GM23338 (cell line): ENCODE measurements around the gene TRABD2A. TPM values are rescaled to one million over a fixed set of nuclear protein-coding genes. Genes with fewer than 3 reads are reported as not detected.

Source experiments
- ATAC-seq: fragments of 200-7000 bp; cut with Tn5 transposase; 3 replicates; pipeline ENCODE4 v1.9.1; 2020
- DNase-seq: peaks from one replicate; pipeline ENCODE4 v3.0.0-alpha.2; 2015; ENCODE audit warnings: low spot score
- H2AFZ ChIP-seq: fragments of 200-600 bp; sonication (generic); 2 replicates; pipeline ENCODE4 v1.8.0; 2016; ENCODE audit warnings: antibody characterized with exemption, mild to moderate bottlenecking, moderate library complexity
- H3F3A ChIP-seq: fragments of 200-600 bp; sonication (generic); replicated peaks from 2 replicates; pipeline ENCODE4 v1.8.0; 2017; ENCODE audit warnings: antibody characterized with exemption, mixed run types, low read depth
- H3K27ac ChIP-seq: fragments of 200-600 bp; sonication (generic); 2 replicates; pipeline ENCODE4 v1.6.1; 2016; ENCODE audit warnings: low read depth
- H3K27me3 ChIP-seq: fragments of 200-600 bp; sonication (generic); 2 replicates; pipeline ENCODE4 v1.8.0; 2016; ENCODE audit warnings: mild to moderate bottlenecking, mixed run types, moderate library complexity; ENCODE audit not compliant: insufficient read depth
- H3K36me3 ChIP-seq: fragments of 200-600 bp; sonication (generic); 2 replicates; pipeline ENCODE4 v1.8.0; 2016; ENCODE audit warnings: mild to moderate bottlenecking; ENCODE audit not compliant: insufficient read depth
- H3K4me1 ChIP-seq: fragments of 200-600 bp; sonication (generic); 2 replicates; pipeline ENCODE4 v1.8.0; 2016; ENCODE audit warnings: mild to moderate bottlenecking, moderate library complexity; ENCODE audit not compliant: insufficient read depth
- H3K4me2 ChIP-seq: fragments of 200-600 bp; sonication (generic); 2 replicates; pipeline ENCODE4 v1.7.1; 2017; ENCODE audit warnings: mixed run types
- H3K4me3 ChIP-seq: fragments of 200-600 bp; sonication (generic); 2 replicates; pipeline ENCODE4 v1.6.1; 2016; ENCODE audit warnings: mixed run types
- H3K79me2 ChIP-seq: fragments of 200-600 bp; sonication (generic); replicated peaks from 2 replicates; pipeline ENCODE4 v1.8.0; 2017; ENCODE audit warnings: mild to moderate bottlenecking; ENCODE audit not compliant: insufficient read depth
- H3K9me2 ChIP-seq: fragments of 200-600 bp; sonication (generic); 2 replicates; pipeline ENCODE4 v1.8.0; 2017; ENCODE audit not compliant: insufficient read depth
- H4K20me1 ChIP-seq: fragments of 200-600 bp; sonication (generic); replicated peaks from 2 replicates; pipeline ENCODE4 v1.8.0; 2017; ENCODE audit warnings: mild to moderate bottlenecking; ENCODE audit not compliant: insufficient read depth
- H3K27ac Mint-ChIP-seq: 2 replicates; pipeline ENCODE4 v1.8.0; 2020; ENCODE audit warnings: inconsistent platforms, mild to moderate bottlenecking, moderate library complexity, mixed read lengths
- H3K27me3 Mint-ChIP-seq: 3 replicates; pipeline ENCODE4 v1.8.0; 2022; ENCODE audit warnings: low read depth, mild to moderate bottlenecking, moderate library complexity, mixed read lengths, inconsistent platforms; ENCODE audit not compliant: insufficient read depth, poor library complexity
- H3K36me3 Mint-ChIP-seq: 3 replicates; pipeline ENCODE4 v1.8.0; 2021; ENCODE audit warnings: low read depth, mild to moderate bottlenecking, inconsistent platforms, moderate library complexity, mixed read lengths
- H3K4me1 Mint-ChIP-seq: 3 replicates; pipeline ENCODE4 v1.8.0; 2020; ENCODE audit warnings: mild to moderate bottlenecking, inconsistent platforms, mixed read lengths
- H3K4me3 Mint-ChIP-seq: 3 replicates; pipeline ENCODE4 v1.8.0; 2021; ENCODE audit warnings: moderate library complexity, mild to moderate bottlenecking, inconsistent platforms, mixed read lengths
- H3K9me3 Mint-ChIP-seq: 3 replicates; pipeline ENCODE4 v1.8.0; 2020; ENCODE audit warnings: moderate library complexity, mild to moderate bottlenecking, inconsistent platforms, mixed read lengths
- CREB1 ChIP-seq: fragments of 250-450 bp; sonication (Bioruptor Pico); IDR thresholded peaks from 2 replicates; pipeline ENCODE4 v1.5.0; 2020; ENCODE audit warnings: low read depth, mild to moderate bottlenecking, moderate library complexity
- CTCF ChIP-seq, 2 experiments: fragments of 200-600 bp in 1 of 2; sonication (generic) in 1 of 2; conservative IDR thresholded peaks; 2 replicates each; pipeline versions ENCODE4 v1.5.1 to v1.6.1; 2016 to 2017; ENCODE audit warnings: antibody characterized with exemption in 2 of 2, low read depth in 2 of 2, mild to moderate bottlenecking in 2 of 2, moderate library complexity in 1 of 2
- EZH2 ChIP-seq: fragments of 200-600 bp; sonication (generic); IDR thresholded peaks from one replicate; pipeline ENCODE4 v1.8.0; 2017; ENCODE audit warnings: antibody characterized with exemption, mild to moderate bottlenecking, low read depth; ENCODE audit not compliant: unreplicated experiment
- EZH2phosphoT487 ChIP-seq: fragments of 200-600 bp; sonication (generic); IDR thresholded peaks from one replicate; pipeline ENCODE4 v1.8.1; 2018; ENCODE audit warnings: antibody characterized with exemption; ENCODE audit not compliant: unreplicated experiment
- NANOG ChIP-seq: IDR thresholded peaks from 2 replicates; pipeline ENCODE4 v1.6.1; 2016; ENCODE audit warnings: antibody characterized with exemption, borderline replicate concordance
- REST ChIP-seq: IDR thresholded peaks from one replicate; pipeline ENCODE4 v1.6.1; 2018; ENCODE audit warnings: antibody characterized with exemption; ENCODE audit not compliant: unreplicated experiment
- STAT1 ChIP-seq: IDR thresholded peaks from one replicate; pipeline ENCODE4 v1.6.1; 2016; ENCODE audit warnings: antibody characterized with exemption; ENCODE audit not compliant: unreplicated experiment
- ZNF114 ChIP-seq: fragments of 250-450 bp; sonication (Bioruptor Pico); IDR thresholded peaks from 2 replicates; pipeline ENCODE4 v1.5.0; 2020; ENCODE audit warnings: mild to moderate bottlenecking, moderate library complexity
- ZNF462 ChIP-seq: fragments of 250-450 bp; sonication (Bioruptor Pico); IDR thresholded peaks from 2 replicates; pipeline ENCODE4 v1.5.0; 2020; ENCODE audit warnings: mild to moderate bottlenecking, moderate library complexity
- polyA plus RNA-seq: library from polyadenylated mRNA; unstranded; fragments of >200 nt; fragmentation: Nextera tagmentation; extraction: Ambion mirVana; gene quantifications from 2 replicates; pipeline ENCODE4 v1.2.1, GENCODE V29; 2016
- total RNA-seq: library from RNA; depleted of rRNA; stranded (reverse); fragments of >200 nt; shearing (Covaris generic); gene quantifications from 2 replicates; pipeline ENCODE4 v1.2.3, GENCODE V29; 2014
- TF ChIP-seq, protein P1 (sequence below): IDR thresholded peaks from 2 replicates; pipeline ENCODE4 v1.6.1; 2016; ENCODE audit warnings: antibody characterized with exemption

TRABD2A gene
- total and polyA plus RNA-seq, 2 experiments from 2014 or later: 5.5 to 12.1 TPM

DNA sequence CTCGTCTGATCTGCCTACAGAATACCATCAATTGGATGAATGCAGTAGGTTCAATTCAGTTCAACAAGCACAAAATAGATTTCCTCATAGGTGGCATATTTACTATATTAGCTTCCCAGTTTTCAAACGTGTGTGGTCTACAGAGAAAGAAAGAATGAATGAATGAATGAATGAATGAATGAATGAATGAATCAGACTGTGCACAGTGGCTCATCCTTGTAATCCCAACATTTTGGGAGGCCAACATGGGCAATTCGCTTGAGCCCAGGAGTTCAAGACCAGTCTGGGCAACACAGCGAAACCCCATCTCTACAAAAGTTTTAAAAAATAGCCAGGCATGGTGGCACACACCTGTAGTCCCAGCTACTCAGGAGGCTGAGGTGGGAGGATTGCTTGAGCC, 94.9 kb downstream of the TRABD2A start:
- Mint-ChIP-seq H3K4me3 (no peak overlapping the region), H3K27me3 (no peaks in the 10 kb centered on the region), H3K36me3 (no peaks in the 10 kb centered on the region), H3K27ac (no peak overlapping the region), H3K9me3 (no peaks in the 10 kb centered on the region), H3K4me1 (peaks cover 16% of the 10 kb centered on the region)
- peaks cover 6% of the 10 kb centered on the region; the same call in 1 of the 2 replicates for H3K9me2 ChIP-seq
- H3K79me2 ChIP-seq: no peaks in the 10 kb centered on the region
- no peak overlapping the region for H3K4me2 ChIP-seq
- H3K4me3 ChIP-seq: no peak overlapping the region
- H3F3A ChIP-seq: no peaks in the 10 kb centered on the region
- no peak overlapping the region for H3K27ac ChIP-seq
- H4K20me1 ChIP-seq: no peaks in the 10 kb centered on the region
- H3K36me3 ChIP-seq: no peaks in the 10 kb centered on the region
- no peaks in the 10 kb centered on the region for H3K27me3 ChIP-seq
- TF ChIP-seq CREB1 (CRISPR knock-in tag) (no peak), ZNF462 (CRISPR knock-in tag) (no peak), REST (no peak), EZH2 (no peak), STAT1 (no peak), ZNF114 (CRISPR knock-in tag) (no peak), CTCF (conservative IDR thresholded peaks at IDR 0.05; ENCODE audit: low read depth in 2 of 2) (no peak), EZH2phosphoT487 (no peak), NANOG (no peak)
- TF ChIP-seq, protein P1, sequence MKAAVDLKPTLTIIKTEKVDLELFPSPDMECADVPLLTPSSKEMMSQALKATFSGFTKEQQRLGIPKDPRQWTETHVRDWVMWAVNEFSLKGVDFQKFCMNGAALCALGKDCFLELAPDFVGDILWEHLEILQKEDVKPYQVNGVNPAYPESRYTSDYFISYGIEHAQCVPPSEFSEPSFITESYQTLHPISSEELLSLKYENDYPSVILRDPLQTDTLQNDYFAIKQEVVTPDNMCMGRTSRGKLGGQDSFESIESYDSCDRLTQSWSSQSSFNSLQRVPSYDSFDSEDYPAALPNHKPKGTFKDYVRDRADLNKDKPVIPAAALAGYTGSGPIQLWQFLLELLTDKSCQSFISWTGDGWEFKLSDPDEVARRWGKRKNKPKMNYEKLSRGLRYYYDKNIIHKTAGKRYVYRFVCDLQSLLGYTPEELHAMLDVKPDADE: no peak
- ATAC-seq: no peak
- peaks cover 10% of the 10 kb centered on the region; the same call in 1 of the 2 replicates for H3K4me1 ChIP-seq
- H2AFZ ChIP-seq: no peak overlapping the region
- no peak for DNase-seq
